Stomach smooth muscle (tissue), 2 donors: ENCODE results near the gene SSR1.

Source experiments
- H3K27ac ChIP-seq: one replicate; pipeline ENCODE4 v1.7.0; 2013; ENCODE audit warnings: mild to moderate bottlenecking, low read length, inconsistent platforms
- H3K27me3 ChIP-seq, 2 donors: one replicate each; pipeline ENCODE4 v1.7.0; 2013; ENCODE audit warnings: low read length in 2 of 2; ENCODE audit not compliant: insufficient read depth in 2 of 2, control insufficient read depth in 1 of 2
- H3K36me3 ChIP-seq, 2 donors: one replicate each; pipeline ENCODE4 v1.7.0; 2013; ENCODE audit warnings: low read length in 2 of 2; ENCODE audit not compliant: control insufficient read depth in 2 of 2, insufficient read depth in 2 of 2
- H3K4me1 ChIP-seq: one replicate; pipeline ENCODE4 v1.7.0; 2013; ENCODE audit warnings: low read length; ENCODE audit not compliant: control insufficient read depth, insufficient read depth
- H3K4me3 ChIP-seq, 2 donors: one replicate each; pipeline ENCODE4 v1.7.0; 2013; ENCODE audit warnings: low read length in 2 of 2
- H3K9ac ChIP-seq, 2 donors: one replicate each; pipeline ENCODE4 v1.7.0; 2013; ENCODE audit warnings: low read length in 2 of 2, mild to moderate bottlenecking in 1 of 2
- H3K9me3 ChIP-seq, 2 donors: one replicate each; pipeline ENCODE4 v1.7.0; 2013; ENCODE audit warnings: low read length in 2 of 2; ENCODE audit not compliant: control insufficient read depth in 2 of 2
- donor health status: healthy.
- donor health status: Pancreatic carcinoma.

The SSR1 gene

GRCh38 chr6:7229376-7230326 is 83.3 kb downstream of the SSR1 start:
- no peaks in the 10 kb centered on the region for H3K27me3 ChIP-seq
- peaks cover 49 to 56% of the 10 kb centered on the region in 2 donors for H3K36me3 ChIP-seq
- H3K9me3 ChIP-seq = no peaks in the 10 kb centered on the region
- no peak overlapping the region for H3K9ac ChIP-seq
- no peak overlapping the region for H3K4me3 ChIP-seq
- H3K4me1 ChIP-seq = no peaks in the 10 kb centered on the region
- no peak overlapping the region for H3K27ac ChIP-seq

- Histone ChIP-seq H3K4me1 (no peaks in the 10 kb centered on the region), H3K36me3 (peaks cover 51% of the 10 kb centered on the region in 2 donors), H3K4me3 (no peak overlapping the region), H3K27ac (no peak overlapping the region), H3K9ac (no peak overlapping the region), H3K27me3 (no peaks in the 10 kb centered on the region), H3K9me3 (no peaks in the 10 kb centered on the region)
Measured at GRCh38 chr6:7228662-7229375, 84.2 kb downstream of the SSR1 start.

- peaks cover 38 to 40% of the 10 kb centered on the region in 2 donors for H3K36me3 ChIP-seq
- H3K4me3 ChIP-seq = no peak overlapping the region
- H3K9ac ChIP-seq = no peak overlapping the region
- no peak overlapping the region for H3K27ac ChIP-seq
- H3K4me1 ChIP-seq = peaks cover 9% of the 10 kb centered on the region
- H3K9me3 ChIP-seq = no peaks in the 10 kb centered on the region
- no peaks in the 10 kb centered on the region for H3K27me3 ChIP-seq
Measured at GRCh38 chr6:7224731-7225130, 88.3 kb downstream of the SSR1 start.

GRCh38 chr6:7222197-7222596 is 90.8 kb downstream of the SSR1 start:
- Histone ChIP-seq H3K27me3 (no peaks in the 10 kb centered on the region), H3K9ac (no peak overlapping the region), H3K36me3 (peaks cover 22 to 30% of the 10 kb centered on the region in 2 donors), H3K27ac (no peak overlapping the region), H3K9me3 (no peaks in the 10 kb centered on the region), H3K4me1 (peaks cover 14% of the 10 kb centered on the region), H3K4me3 (no peak overlapping the region)

- Histone ChIP-seq H3K4me1 (peaks cover 17% of the 10 kb centered on the region), H3K27ac (peak overlapping the region; percentile 53), H3K9me3 (no peaks in the 10 kb centered on the region), H3K36me3 (peaks cover 22 to 24% of the 10 kb centered on the region in 2 donors), H3K27me3 (no peaks in the 10 kb centered on the region), H3K9ac (no peak overlapping the region), H3K4me3 (no peak overlapping the region)
Measured at GRCh38 chr6:7219310-7219709, 93.7 kb downstream of the SSR1 start.

- Histone ChIP-seq H3K9ac (no peak overlapping the region), H3K36me3 (peaks cover 29 to 32% of the 10 kb centered on the region in 2 donors), H3K9me3 (no peaks in the 10 kb centered on the region), H3K4me1 (peaks cover 17% of the 10 kb centered on the region), H3K27ac (no peak overlapping the region), H3K27me3 (no peaks in the 10 kb centered on the region), H3K4me3 (no peak overlapping the region)
Measured at GRCh38 chr6:7218406-7218988, 94.5 kb downstream of the SSR1 start.
